A204.1 (cell line): Measurements from ENCODE around the gene CUEDC1.

ENCODE experiments used
- FAIRE-seq: peaks from 2 replicates; lab custom pipeline; 2012; peaks lifted over from hg19 to GRCh38; lab: Jason Lieb, UNC

The CUEDC1 gene

DNA sequence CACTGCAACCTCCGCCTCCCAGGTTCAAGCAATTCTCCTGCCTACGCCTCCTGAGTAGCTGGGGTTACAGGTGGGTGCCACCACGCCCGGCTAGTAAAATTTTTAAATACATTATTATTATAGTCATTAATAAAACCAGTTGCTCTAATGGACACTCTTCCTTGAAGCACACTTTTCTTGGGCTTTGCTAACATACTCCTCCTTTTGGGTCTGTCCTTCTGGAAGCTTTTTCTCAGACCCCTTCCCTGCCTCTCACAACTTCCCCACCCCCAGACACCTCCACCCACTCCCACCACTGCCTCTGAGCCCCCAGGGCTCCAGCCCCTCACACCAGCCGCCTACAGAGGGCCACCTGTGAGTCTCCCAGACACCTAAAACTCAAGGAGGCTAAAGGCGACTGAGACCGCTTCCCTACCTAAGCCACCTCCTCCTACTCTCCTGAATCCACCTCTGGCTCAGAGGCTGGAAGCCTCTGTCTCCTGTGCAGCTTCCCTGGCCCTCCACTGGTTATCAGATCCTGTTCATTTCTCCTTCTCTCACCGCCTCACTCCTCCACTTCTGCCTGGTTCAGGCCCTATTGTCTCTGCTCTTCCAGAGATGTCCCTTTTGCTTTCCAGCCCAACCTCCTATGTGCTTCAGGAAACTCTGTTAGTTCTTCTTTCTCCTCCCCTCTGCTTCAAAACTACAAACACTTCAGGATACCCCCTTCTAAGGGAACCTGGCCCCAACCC, 2.1 kb upstream of the CUEDC1 start:
- no peak for FAIRE-seq

DNA sequence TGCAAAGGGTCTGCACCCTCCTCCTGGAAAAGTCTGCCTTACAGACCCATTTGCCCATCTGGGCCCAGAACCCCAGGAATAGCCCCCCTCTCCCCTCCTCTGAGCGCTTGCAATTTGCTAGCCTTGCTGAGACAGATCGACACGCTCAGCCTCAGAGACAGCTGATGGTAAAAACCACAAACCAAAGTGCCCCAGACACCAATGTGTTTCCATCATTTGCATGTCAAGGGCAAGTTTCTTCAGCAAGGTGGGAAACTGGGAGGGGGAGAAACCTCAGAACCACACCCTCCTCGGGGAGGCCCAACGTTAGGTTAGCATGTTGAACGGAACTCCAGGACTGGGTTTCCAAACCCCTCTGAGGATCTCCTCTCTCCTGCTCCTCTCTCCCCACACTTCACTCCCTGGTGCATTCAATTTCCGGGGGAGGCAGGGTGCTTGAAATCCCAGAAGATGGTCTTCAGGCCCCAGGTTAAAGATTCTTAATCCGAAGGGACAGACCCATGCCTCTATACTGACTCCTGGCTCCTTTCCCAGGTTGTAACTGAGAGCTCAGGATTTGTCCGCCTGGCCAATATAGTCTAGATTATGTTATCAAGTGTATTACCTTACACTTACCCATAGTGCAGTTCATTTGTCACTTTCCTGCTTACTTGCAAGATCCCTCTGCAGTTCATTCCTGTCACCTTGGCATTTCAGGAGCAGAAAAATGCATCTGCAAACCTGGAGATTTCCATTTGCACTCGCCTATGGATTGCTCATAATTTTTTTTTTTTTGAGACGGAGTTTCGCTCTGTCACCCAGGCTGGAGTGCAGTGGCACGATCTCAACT, 1.3 kb upstream of the CUEDC1 start:
- peak; percentile 40 for FAIRE-seq

DNA sequence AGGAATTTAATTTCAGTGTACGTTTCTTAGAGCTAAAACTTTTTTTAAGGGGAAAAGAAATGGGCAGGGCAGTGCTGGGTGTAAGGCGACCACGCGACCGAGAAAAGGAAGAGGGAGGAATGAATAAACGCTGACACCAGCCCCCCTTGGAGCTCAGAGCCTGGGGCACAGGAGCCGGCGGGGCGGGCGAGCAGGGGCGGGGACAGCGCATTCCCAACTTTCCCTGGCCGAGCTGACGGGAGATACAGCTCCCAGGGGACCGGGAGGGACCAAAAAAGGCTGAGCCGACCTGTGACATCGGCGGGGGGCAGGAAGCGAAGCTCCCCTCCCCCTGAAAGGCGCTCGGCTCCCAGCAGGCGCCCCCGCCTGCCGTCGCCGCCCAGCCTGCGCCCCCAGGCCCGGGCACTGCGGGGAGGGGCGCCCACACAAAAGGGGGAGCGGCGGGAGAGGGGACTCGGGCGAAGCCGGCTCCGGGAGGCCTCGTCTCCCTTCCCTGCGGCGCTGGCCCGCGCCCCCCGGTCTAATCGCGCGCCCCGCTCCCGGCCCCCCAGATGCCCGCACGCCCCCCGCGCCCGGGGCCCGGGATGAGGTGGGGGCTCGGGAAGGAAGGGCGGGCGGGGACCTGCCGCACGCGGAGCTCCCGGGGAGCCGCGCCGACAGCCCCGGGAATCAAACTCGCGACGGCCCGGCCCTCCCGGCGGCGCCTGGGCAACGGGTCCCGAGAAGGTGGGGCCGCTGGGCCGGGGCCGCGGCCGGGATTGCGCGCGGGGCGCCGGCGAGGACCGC, 622 bp downstream of the CUEDC1 start:
- FAIRE-seq: peak; percentile 19

DNA sequence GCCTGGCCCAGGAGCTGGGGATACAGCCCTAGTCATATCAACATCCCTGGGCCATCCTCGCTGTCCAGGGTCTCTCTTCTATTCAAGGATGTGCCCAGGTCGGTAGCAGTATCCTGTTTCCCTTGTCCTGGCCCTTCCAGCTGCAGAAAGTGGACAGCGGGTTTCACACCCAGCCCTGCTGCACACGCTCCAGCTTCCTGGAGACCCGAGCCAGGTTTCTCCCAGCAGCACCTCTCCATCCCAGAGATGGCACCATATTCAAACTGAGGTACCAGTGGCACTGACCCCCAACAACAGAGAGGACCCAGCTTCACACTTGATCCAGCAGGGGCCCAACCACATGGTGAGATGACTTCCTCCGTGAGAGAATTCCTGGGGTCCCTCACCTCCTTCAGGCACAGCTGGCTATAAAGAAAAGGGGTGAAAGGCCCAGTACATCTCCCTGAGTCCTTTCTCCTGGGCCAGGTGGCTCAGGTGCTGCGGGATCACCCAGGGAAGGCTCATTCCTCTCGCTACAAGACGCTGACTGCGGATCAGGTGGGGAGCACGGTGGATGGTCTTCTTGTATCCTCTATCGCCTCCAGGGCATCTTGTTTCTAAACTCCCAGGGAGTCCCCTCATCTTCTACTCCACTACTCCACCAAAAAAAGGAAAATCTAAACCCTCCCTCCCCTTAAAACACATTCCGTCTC, 1.4 kb downstream of the CUEDC1 start:
- no peak for FAIRE-seq

DNA sequence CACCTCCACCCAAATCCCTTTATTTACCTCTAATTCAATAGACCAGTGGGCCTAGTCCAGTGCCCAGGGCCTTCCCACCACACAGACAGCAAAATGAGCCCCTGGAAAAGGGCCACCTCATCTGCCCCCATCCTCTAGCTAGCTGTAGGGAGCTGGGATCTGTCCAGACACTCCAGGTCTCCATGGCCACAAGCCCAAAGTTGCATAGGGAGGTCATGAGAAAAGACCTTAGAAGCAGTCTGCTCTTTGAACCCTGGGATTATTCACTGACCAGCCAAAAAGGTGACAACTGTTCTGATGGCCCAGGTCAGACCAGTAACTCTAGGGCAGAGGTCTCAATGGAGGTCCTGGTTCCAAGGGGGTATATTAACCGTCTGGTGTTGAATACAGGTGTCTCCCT, 2.0 kb downstream of the CUEDC1 start:
- FAIRE-seq: no peak

DNA sequence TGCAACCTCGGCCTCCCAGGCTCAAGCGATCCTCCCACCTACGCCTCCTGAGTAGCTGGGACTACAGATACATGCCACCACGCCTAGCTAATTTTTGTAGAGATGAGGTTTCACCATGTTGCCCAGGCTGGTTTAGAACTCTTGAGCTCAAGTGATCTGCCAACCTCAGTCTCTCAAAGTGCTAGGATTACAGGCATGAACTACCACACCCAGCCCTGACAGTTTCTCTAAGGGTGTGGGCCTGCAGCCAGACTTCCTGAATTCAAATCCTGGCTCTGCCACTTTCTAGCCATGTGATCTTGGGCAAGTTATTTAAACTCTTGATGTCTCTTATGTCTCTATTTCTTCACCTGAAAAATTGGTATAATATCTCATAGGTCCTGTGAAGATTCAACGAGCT, 5.6 kb downstream of the CUEDC1 start:
- FAIRE-seq: peak; percentile 77

DNA sequence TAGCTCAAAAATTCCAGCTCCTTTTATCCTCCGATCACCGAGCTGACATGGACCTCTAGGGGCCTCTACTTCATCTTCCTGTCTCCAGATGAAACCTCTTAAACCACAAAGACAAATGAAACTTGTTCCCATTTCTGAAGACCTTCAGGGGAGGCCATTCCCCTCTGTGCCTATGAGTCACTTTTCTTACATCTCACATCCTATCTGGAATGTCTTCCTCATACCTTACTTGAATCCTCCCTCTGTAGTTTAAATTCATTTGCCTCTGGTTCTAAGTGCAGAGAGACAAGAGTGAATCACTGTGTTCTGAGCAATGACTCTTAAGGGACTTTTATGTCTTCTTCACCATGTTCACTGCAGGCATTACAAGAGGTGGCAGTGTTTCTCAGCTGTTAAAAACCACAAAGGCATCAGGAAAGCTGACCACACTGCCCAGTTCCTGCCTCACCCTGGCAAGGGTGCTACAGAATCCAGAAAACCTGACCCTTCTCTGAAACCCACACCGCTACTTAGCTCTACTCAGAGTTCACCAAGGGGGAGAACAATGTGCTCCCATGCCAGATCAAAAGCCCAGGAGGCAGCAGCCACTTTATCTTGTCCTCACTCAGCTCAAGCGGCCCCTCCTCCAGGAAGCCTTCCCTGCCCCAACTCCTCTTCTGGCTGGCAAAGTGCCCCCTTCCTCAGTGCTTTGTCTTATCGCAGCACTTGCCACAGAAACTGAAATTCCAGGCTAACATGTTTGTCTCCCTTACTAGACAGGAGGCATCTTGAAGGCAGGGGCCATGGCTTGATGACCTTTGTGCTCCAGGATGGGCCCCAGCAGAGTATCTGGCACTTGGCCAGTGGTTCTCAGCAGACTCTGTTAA, 6.4 kb downstream of the CUEDC1 start:
- FAIRE-seq: peak; percentile 99

DNA sequence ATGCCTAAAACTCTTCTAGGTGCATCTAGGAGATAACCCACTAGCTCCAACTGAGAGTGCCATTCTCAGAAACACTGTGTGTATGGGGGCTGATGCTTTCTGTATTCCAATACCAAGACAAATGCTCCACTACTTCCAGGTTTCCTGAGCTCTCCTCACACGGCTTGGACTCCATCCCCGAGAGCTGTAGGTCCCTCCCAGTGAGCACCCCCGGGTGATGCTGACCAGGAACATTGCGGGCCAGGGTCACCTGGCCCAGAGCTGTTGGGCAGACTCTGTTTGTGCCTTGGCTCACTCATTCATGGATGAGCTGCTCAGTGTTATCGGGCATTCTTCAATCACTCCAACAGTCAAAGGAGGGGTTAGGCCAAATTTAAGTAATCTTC, 7.0 kb downstream of the CUEDC1 start:
- no peak for FAIRE-seq

DNA sequence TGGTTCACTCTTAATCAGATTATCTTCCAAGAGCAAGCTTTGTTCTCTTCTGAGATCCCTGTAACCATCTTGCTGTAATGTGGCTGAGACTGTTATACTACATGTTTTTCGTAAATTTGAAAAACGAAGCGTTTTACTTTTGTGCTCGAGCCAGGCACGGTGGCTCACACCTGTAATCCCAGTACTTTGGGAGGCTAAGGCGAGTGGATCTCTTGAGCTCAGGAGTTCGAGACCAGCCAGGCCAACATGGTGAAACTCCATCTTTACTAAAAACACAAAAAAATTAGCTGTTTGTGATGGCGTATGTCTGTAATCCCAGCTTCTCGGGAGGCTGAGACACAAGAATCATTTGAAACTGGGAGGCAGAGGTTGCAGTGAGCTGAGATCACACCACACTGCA, 7.8 kb downstream of the CUEDC1 start:
- no peak for FAIRE-seq

DNA sequence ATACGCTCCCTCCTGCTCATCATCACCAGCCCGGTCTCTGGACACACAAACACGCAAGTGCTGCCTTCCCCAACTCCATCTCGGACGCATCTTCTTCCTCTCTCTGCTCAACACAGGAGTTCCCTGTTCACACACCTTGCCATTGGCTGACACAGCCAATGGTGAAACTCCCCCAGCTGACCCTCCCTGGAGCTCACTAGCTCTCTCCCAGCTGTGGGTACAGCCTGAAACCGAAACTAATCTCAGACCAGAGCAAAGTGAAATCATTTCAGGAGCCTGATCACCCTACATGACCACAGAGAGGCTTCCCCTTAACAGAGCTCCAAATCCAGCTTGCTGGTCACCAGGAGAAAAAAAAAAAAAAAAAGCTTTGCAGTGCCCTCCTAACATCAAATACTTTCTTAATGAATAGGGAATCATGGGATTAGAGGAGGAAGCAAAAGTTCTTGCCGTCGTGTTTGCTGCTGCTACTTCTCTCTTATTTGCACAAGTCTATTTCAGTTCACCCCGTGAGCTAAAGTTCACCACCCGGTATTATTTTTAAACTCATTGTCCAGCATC, 8.3 kb downstream of the CUEDC1 start:
- FAIRE-seq: peak; percentile 93

DNA sequence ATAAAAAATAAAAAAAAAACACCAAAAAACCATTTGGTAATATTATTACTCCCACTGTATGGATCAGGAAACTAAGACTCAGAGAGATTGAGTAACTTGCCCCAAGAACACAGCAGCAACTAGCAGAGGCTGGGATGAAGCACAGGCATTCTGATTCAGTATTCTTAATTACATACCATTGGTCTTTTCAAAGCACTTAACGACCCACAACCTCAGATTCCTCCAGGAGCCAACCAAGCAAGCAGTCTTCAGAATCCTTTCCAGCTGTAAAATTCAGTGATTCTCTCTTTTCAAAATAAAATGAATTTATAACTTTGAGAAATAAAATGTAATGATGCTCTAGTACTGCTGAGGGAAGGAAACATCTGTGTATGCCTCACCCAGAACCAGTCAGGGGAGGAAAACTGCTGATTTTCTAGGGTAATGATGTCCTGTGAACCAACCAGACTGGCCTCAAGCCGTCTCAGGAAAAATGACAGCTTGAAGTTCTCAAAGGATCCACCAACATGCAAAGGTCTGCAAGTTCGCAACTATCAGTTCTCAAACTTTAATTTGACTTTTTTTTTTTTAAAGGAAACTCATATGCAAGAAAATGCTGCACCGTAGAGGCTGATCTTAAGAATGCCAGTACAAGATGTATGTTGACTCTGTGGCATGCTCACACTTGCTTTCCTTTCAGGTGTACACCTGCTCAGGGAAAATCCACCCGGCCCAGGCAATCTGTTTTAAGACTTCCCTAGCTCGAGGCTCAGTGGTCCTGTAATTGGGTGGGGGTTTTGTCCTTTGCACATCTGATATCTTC, 9.0 kb downstream of the CUEDC1 start:
- FAIRE-seq: no peak

DNA sequence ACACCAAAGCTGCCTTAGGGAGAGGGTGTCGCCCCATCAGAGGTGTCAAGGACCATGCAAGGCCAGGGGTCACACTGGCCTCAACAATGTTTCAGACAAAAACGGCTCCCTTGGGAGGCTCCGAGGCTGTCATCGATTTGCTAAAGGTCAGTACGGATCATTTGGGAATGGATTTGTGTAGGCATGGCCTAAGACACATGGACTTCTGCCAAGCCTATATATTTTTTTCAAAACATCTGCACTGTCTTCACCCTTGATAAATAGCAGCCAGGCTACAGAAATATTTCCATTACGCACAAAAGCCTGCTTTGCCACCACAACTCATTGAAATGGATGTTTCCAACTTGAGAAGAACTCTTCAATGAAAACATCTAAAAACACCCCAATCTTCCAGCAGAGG, 10.3 kb downstream of the CUEDC1 start:
- FAIRE-seq: no peak

DNA sequence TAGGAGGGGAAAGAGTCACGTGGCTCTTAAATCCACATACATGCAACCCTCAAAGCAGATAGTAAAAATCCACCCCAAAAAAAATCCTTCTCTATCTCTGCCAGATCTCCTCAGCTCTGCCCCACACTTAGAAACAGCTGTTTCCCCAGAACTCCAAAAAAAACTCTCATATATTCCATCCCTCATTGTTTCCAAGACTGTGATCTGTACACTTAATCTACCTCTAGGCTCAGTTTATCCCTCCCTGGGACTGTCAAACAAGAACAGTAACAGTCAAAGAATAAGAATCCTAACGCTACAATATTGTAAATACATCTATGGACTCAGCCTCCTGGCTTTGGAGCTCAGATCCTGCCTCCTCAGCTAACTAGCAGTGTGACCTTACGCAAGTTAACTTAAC, 11.6 kb downstream of the CUEDC1 start:
- FAIRE-seq: no peak

DNA sequence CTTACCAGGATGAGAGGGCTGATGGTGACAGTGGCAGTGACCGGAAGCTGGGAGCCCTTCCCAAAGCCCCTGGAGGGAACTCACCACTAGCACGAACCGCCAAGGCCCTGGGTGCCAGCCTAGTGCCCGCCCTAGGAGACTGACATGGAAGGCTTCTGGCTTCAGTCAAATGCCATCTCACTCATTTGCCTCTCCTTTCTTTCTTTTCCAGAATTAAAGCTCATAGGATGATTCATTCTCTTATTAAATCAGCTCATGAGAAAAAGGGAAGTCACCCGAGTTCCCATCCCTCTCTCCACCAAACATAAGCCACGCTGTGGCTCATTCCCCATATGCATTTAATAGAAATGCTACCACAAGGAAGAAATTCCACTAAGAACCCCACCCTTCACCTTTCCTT, 12.1 kb downstream of the CUEDC1 start:
- FAIRE-seq: no peak

DNA sequence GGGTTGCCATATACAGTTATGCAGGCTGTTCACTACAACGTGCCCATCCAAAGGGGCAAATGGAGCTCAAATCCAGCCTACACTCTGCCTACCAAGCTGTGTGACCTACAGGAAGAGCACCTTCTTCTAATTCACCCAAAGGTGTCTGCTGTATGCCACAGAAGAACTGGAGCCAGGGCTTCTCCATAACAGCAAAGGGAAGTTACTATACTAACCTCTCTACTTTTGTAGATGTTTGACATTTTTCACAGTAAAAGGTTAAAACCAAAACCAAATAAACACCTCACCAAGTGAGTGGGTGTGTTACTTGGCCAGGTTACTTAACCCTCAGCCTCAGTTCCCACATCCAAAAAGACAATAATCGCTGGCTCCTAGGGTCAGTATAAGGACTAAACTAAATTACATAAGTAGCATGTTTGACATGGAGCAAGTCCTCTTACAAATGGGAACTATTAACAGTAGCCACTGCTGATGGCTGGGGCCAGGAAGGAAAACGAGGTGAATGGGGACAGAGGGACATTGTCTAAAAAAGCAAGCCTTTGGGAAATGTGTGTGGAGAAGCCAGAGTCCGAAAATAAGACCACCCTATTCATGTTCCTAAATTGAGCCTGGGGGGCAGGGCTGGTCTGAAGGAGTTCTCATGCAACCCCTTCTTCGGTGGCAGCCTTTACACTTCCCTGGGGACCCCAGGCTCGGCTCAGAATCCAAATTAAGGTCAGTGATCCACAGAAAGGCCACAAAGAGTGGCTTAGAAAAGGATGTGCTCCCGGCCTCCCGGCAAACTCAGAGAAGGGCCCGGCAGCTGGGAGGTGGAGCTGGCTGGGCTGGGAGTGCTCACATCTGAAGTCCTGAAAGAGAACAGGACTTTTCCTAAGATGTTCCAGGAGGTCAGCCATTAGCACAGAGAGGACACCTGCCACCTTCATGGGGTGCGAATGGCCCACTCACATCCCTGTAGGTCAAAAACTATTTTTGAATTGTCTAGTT, 13.5 kb downstream of the CUEDC1 start:
- no peak for FAIRE-seq

DNA sequence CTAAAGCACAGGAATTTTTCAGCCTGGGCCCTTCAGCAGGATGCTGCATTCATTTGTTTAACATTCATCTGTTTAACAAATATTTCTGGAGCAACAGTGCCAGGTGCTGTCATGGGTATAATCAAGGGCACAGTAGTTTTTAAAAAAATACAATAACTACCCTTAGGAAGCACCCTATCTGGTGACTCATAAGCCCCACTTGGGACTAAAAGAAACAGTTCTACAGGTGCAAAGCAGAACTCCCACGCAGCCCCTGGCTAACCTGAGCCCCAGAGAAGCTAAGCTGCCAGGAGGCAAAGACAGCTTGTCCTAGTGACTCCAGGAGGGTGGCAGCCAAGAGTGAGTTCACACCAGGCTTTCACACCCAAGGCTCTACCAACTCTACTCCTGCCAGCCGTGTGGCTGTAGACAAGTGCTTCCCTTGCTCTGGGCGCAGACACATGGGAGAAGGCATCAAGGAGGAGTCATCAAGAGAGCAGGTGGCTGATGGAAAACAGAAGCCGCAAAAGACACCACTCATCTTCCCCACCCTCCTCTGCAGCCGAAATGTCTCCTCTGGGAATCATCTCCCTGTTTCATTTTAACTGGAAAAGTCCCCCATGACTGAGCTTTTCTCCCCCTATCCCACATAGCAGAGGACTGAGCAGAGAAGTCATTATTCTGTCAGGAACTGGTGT, 14.4 kb downstream of the CUEDC1 start:
- FAIRE-seq: no peak

DNA sequence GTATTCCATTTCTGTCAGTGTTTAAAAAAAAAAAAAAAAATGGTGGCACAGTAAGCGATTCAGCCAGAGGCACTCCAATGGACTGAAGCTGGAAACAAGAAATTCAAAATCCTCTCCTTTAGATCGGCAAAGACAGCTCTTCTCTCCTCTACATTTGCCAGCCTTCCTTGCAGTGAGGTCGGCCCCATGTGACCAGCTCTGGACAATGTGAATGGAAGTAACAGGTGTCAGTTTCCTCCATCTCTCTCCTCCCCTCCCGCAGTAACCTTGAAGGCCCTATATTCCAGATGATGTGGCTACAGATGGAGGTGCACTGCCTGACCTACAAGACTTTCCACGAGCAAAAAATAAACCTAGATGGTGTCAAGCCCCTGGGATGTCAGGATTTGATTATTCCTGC, 15.0 kb downstream of the CUEDC1 start:
- peak; percentile 90 for FAIRE-seq

DNA sequence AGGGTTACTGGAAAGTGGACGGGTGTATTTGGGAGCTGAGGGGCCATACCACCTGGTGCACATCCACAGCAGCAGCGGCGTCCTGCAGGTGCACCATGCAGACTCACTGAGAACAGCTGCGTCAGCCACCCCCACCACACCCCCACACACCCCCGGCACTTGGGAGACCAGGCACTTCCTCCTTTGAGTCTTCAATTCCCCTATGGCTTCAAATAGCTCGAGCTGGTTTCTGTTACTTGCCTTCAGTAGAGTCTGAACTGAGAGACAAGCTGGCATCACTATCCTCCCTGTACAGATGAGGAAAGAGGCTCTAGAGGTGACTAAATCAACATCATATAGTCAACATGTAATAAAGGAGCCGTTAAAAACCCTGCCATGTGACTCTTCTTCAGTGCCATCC, 15.4 kb downstream of the CUEDC1 start:
- no peak for FAIRE-seq
